Naive thymus-derived CD4-positive, alpha-beta T cell (primary cell): ENCODE measurements around the gene SLF2. TPM values are rescaled to one million over a fixed set of nuclear protein-coding genes. Genes with fewer than 3 reads are reported as not detected.

Experiments used
- ATAC-seq: fragments of 150-1000 bp; cut with Tn5 transposase; 2 replicates; pipeline ENCODE4 v1.10.0; 2021; ENCODE audit warnings: mild to moderate bottlenecking, moderate library complexity
- CTCF ChIA-PET: fragments of 350-600 bp; sonication (Branson Sonifier 250); formaldehyde crosslinking; loops from one replicate; lab custom pipeline; 2021; ENCODE audit warnings: antibody characterized with exemption; lab: Charles Lee
- POLR2A ChIA-PET: fragments of 350-600 bp; sonication (Branson Sonifier 250); formaldehyde crosslinking; loops from one replicate; lab custom pipeline; 2021; ENCODE audit warnings: antibody characterized with exemption, inconsistent platforms; lab: Charles Lee
- DNase-seq, 9 donors: peaks; one replicate each; pipeline versions ENCODE4 v3.0.0 to v3.0.0-alpha.2; 2020 to 2022; ENCODE audit warnings: mixed read lengths in 1 of 9
- H3K27ac ChIP-seq: one replicate; pipeline ENCODE4 v1.7.0; 2013; ENCODE audit warnings: mild to moderate bottlenecking, low read depth, low read length, moderate library complexity
- H3K27me3 ChIP-seq, 2 donors: one replicate each; pipeline ENCODE4 v1.7.0; 2013; ENCODE audit warnings: low read length in 2 of 2, mild to moderate bottlenecking in 2 of 2, moderate library complexity in 2 of 2; ENCODE audit not compliant: control insufficient read depth in 2 of 2, insufficient read depth in 2 of 2
- H3K36me3 ChIP-seq, 3 experiments: 1 replicate in 2 of 3; 2 replicates in 1 of 3; pipeline ENCODE4 v1.7.0; 2013; ENCODE audit warnings: low read length in 3 of 3, mild to moderate bottlenecking in 3 of 3, moderate library complexity in 1 of 3; ENCODE audit not compliant: insufficient read depth in 3 of 3, control insufficient read depth in 2 of 3
- H3K4me1 ChIP-seq, 2 donors: one replicate each; pipeline ENCODE4 v1.7.0; 2013; ENCODE audit warnings: low read length in 2 of 2, mild to moderate bottlenecking in 2 of 2, moderate library complexity in 1 of 2; ENCODE audit not compliant: control insufficient read depth in 2 of 2, insufficient read depth in 2 of 2
- H3K4me3 ChIP-seq: 2 replicates; pipeline ENCODE4 v1.7.0; 2013; ENCODE audit warnings: mild to moderate bottlenecking, low read length
- H3K9me3 ChIP-seq, 3 experiments: 1 replicate in 2 of 3; 2 replicates in 1 of 3; pipeline ENCODE4 v1.7.0; 2013; ENCODE audit warnings: low read length in 3 of 3; ENCODE audit not compliant: control insufficient read depth in 2 of 3
- H3K27ac Mint-ChIP-seq, 9 donors: one replicate each; pipeline ENCODE4 v1.8.0; 2020 to 2022; ENCODE audit warnings: mixed read lengths in 9 of 9, mild to moderate bottlenecking in 8 of 9, moderate library complexity in 5 of 9, inconsistent platforms in 2 of 9
- H3K27me3 Mint-ChIP-seq, 5 donors: one replicate each; pipeline ENCODE4 v1.8.0; 2021 to 2022; ENCODE audit warnings: mixed read lengths in 5 of 5, mild to moderate bottlenecking in 1 of 5
- H3K36me3 Mint-ChIP-seq, 5 donors: one replicate each; pipeline ENCODE4 v1.8.0; 2020 to 2022; ENCODE audit warnings: mixed read lengths in 5 of 5, mild to moderate bottlenecking in 3 of 5, inconsistent platforms in 1 of 5
- H3K4me1 Mint-ChIP-seq, 7 donors: one replicate each; pipeline ENCODE4 v1.8.0; 2020 to 2022; ENCODE audit warnings: mixed read lengths in 7 of 7, mild to moderate bottlenecking in 3 of 7, inconsistent platforms in 1 of 7
- H3K4me3 Mint-ChIP-seq, 10 donors: one replicate each; pipeline ENCODE4 v1.8.0; 2020 to 2022; ENCODE audit warnings: mild to moderate bottlenecking in 10 of 10, mixed read lengths in 10 of 10, moderate library complexity in 6 of 10, inconsistent platforms in 2 of 10
- H3K9me3 Mint-ChIP-seq, 11 donors: one replicate each; pipeline ENCODE4 v1.8.0; 2020 to 2022; ENCODE audit warnings: mixed read lengths in 11 of 11, mild to moderate bottlenecking in 4 of 11, inconsistent platforms in 1 of 11, moderate library complexity in 1 of 11
- intact Hi-C, 2 donors: fragments of 100-400 bp; cut with micrococcal nuclease; formaldehyde crosslinking; loops; one replicate each; pipeline ENCODE4 v1.15.1; 2023
- polyA plus RNA-seq, 2 donors: library from polyadenylated mRNA; unstranded; fragments of 300-500 nt; fragmentation: Illumina TruSeq; gene quantifications; one replicate each; pipeline ENCODE4 v1.2.3, GENCODE V29; 2021
- total RNA-seq, 6 experiments: library from RNA in 5 of 6; stranded (reverse) in 5 of 6; gene quantifications; 1 replicate in 5 of 6; 2 replicates in 1 of 6; pipeline ENCODE4 v1.2.3 and lab custom pipeline; 2021 to 2026

Gene SLF2
- total and polyA plus RNA-seq, 7 experiments from 2014 or later: 10.9 to 43.7 (median 24.0) TPM

DNA sequence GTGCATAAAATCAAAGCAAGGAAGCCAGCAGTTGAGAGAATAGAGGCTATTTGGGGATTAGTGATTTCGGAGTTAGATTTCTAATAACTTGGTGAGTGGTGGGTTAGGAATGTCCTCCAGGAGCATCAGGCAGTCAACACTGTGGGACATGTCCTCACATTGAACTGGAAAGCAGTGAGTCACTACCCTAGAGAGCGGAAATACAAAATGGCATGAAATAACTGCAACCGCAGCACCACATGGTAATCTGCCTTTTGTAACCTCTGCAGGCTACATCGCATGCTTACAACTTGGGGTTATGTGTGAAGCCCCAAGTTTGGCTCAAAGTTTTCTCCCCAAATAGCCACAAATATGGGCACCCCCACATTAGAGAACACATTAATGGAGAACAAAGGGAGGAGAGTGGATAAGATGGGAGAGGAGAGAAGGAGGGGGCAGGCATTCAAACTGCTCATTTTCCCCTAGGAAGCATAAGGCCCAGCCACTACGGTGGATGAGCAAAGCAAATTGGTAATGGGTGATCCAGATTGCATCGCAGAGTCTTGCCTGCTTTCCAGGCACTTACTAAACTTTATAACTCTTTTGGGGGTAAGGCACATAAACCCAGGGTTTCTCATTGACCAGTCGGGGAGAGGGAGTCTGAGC is 22.0 kb upstream of the SLF2 start:
- H3K4me1 Mint-ChIP-seq: peaks cover 0 to 5% (median 0%) of the 10 kb centered on the region in 7 donors
- no peaks in the 10 kb centered on the region for H3K9me3 ChIP-seq
- H3K27me3 ChIP-seq: no peaks in the 10 kb centered on the region
- POLR2A ChIA-PET: no interaction called here
- CTCF ChIA-PET: no interaction called here
- no peaks in the 10 kb centered on the region for H3K4me1 ChIP-seq
- no peaks in the 10 kb centered on the region for H3K36me3 ChIP-seq
- H3K27ac ChIP-seq: no peak overlapping the region
- DNase-seq: no peak
- H3K9me3 Mint-ChIP-seq: peaks cover 0 to 1% (median 0%) of the 10 kb centered on the region in 11 donors
- H3K4me3 ChIP-seq: no peak overlapping the region
- H3K36me3 Mint-ChIP-seq: no peaks in the 10 kb centered on the region
- no peak overlapping the region for H3K27ac Mint-ChIP-seq
- peaks cover 28 to 72% (median 42%) of the 10 kb centered on the region in 5 donors for H3K27me3 Mint-ChIP-seq
- intact Hi-C loops: no loop called here
- no peak overlapping the region for H3K4me3 Mint-ChIP-seq
- no peak for ATAC-seq

- intact Hi-C loops: no loop called here
- Mint-ChIP-seq H3K27ac (no peak overlapping the region), H3K36me3 (no peaks in the 10 kb centered on the region), H3K27me3 (peaks cover 33 to 75% (median 41%) of the 10 kb centered on the region in 5 donors), H3K9me3 (peaks cover 0 to 1% (median 0%) of the 10 kb centered on the region in 11 donors), H3K4me1 (peaks cover 0 to 5% (median 0%) of the 10 kb centered on the region in 7 donors), H3K4me3 (no peak overlapping the region)
- POLR2A ChIA-PET: no interaction called here
- Histone ChIP-seq H3K27ac (no peak overlapping the region), H3K36me3 (no peaks in the 10 kb centered on the region), H3K4me1 (no peaks in the 10 kb centered on the region), H3K9me3 (no peaks in the 10 kb centered on the region), H3K27me3 (no peaks in the 10 kb centered on the region), H3K4me3 (no peak overlapping the region)
- DNase-seq (no peak), ATAC-seq (no peak)
- CTCF ChIA-PET: interaction anchor here (0.6 kb wide), 1 partner anchor 457 kb away, joined by 5 read pairs; no protein-coding TSS in a partner anchor
These were observed 18.7 kb upstream of the SLF2 start for GRCh38 chr10:100894033-100894432.

- Mint-ChIP-seq H3K9me3 (no peaks in the 10 kb centered on the region), H3K4me3 (no peak overlapping the region), H3K4me1 (peaks cover 0 to 5% (median 0%) of the 10 kb centered on the region in 7 donors), H3K27ac (no peak overlapping the region), H3K36me3 (no peaks in the 10 kb centered on the region), H3K27me3 (peaks cover 27 to 72% (median 35%) of the 10 kb centered on the region in 5 donors)
- H3K4me3 ChIP-seq: no peak overlapping the region
- H3K36me3 ChIP-seq: no peaks in the 10 kb centered on the region
- ChIA-PET CTCF (no interaction called here), POLR2A (no interaction called here)
- ATAC-seq (peak; percentile 10), DNase-seq (no peak)
- intact Hi-C loops: no loop called here
- H3K4me1 ChIP-seq: no peaks in the 10 kb centered on the region
- no peak overlapping the region for H3K27ac ChIP-seq
- H3K9me3 ChIP-seq: no peaks in the 10 kb centered on the region
- H3K27me3 ChIP-seq: no peaks in the 10 kb centered on the region
These were observed 18.0 kb upstream of the SLF2 start for GRCh38 chr10:100894589-100895294.

DNA sequence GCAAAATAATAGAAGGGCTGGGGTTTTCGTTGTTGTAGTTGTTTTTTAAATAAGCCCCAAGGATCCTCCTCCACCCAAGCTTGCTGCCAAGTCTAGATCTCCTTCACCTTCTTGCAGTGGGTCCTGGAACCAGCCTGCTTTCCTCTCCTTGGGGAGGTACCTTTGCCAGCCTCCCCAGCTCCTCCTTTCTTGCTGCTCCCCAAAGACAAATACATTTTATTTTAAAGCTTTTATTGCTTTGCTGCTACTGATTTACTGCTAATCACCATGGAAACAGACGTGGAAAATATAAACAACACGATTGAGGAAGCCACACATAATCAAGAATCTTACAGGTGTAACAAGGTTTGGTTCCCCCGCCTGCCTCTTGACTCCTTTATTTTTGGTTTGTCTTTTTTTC is 17.4 kb upstream of the SLF2 start:
- no peak overlapping the region for H3K4me3 ChIP-seq
- no peak overlapping the region for H3K27ac Mint-ChIP-seq
- ChIA-PET CTCF (no interaction called here), POLR2A (no interaction called here)
- no peaks in the 10 kb centered on the region for H3K4me1 ChIP-seq
- H3K27me3 ChIP-seq: no peaks in the 10 kb centered on the region
- H3K36me3 Mint-ChIP-seq: no peaks in the 10 kb centered on the region
- no peaks in the 10 kb centered on the region for H3K9me3 Mint-ChIP-seq
- peaks cover 26 to 69% (median 35%) of the 10 kb centered on the region in 5 donors for H3K27me3 Mint-ChIP-seq
- H3K4me3 Mint-ChIP-seq: no peak overlapping the region
- DNase-seq (no peak), ATAC-seq (no peak)
- H3K36me3 ChIP-seq: no peaks in the 10 kb centered on the region
- H3K27ac ChIP-seq: no peak overlapping the region
- H3K9me3 ChIP-seq: no peaks in the 10 kb centered on the region
- intact Hi-C loops: no loop called here
- H3K4me1 Mint-ChIP-seq: peaks cover 0 to 5% (median 0%) of the 10 kb centered on the region in 7 donors

DNA sequence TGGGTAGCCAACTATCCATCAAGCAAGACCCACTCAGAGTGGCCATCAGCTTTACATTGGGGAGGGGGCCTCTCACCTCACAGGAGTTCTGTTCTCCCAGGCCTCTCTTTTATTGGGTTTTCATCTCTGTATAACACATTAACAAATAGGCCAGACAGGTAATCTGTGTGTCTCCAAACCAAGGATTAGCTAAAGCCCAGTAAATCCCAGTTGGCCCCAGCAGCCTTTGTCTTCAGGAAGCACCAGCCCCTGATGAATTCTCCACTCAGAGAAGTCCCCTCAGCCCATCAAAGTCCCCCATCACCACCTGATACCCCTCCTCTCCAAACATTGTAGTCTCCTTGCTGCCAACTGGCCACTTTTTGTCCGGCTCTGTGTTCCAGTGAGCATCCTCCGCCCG is 16.9 kb upstream of the SLF2 start:
- Mint-ChIP-seq H3K4me1 (peaks cover 0 to 5% (median 0%) of the 10 kb centered on the region in 7 donors), H3K4me3 (no peak overlapping the region), H3K27me3 (peaks cover 20 to 68% (median 30%) of the 10 kb centered on the region in 5 donors), H3K27ac (no peak overlapping the region), H3K36me3 (no peaks in the 10 kb centered on the region), H3K9me3 (no peaks in the 10 kb centered on the region)
- POLR2A ChIA-PET: no interaction called here
- CTCF ChIA-PET: no interaction called here
- intact Hi-C loops: no loop called here
- Histone ChIP-seq H3K36me3 (no peaks in the 10 kb centered on the region), H3K27ac (no peak overlapping the region), H3K9me3 (no peaks in the 10 kb centered on the region), H3K27me3 (no peaks in the 10 kb centered on the region), H3K4me3 (no peak overlapping the region), H3K4me1 (no peaks in the 10 kb centered on the region)
- DNase-seq (no peak), ATAC-seq (no peak)

DNA sequence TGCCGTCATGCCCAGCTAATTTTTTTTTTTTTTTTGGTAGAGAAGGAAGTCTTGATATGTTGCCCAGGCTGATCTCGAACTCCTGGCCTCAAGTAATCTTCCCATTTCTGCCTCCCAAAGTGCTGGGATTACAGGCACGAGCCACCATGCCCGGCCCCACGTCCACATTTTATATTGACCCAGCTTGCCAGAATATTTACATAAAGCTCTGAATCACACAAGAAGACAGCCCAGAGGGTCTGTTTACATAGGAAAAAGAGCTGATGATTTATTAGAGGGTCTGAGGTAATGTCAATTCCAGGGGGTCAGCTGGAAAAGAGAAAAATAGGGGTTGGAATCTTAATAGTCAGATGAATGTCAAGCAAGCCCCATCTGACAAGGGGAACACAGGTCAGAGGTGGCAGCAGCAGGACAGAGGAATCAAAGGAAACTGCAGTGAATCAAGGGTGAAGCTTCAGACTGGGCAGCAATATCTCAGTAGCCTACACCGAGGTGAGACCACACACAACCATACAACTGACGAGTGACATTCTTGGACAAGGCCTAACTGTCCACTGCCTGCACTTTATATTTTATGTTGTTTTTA is 15.8 kb upstream of the SLF2 start:
- POLR2A ChIA-PET: interaction anchor here (0.9 kb wide), 1 partner anchor 10 kb away, joined by 4 read pairs; no protein-coding TSS in a partner anchor
- no peak for ATAC-seq
- Histone ChIP-seq H3K27me3 (no peaks in the 10 kb centered on the region), H3K4me1 (no peaks in the 10 kb centered on the region), H3K9me3 (no peaks in the 10 kb centered on the region), H3K36me3 (no peaks in the 10 kb centered on the region), H3K4me3 (no peak overlapping the region), H3K27ac (no peak overlapping the region)
- intact Hi-C loops: no loop called here
- peaks cover 22 to 72% (median 25%) of the 10 kb centered on the region in 5 donors for H3K27me3 Mint-ChIP-seq
- CTCF ChIA-PET: no interaction called here
- peaks cover 0 to 5% (median 0%) of the 10 kb centered on the region in 7 donors for H3K4me1 Mint-ChIP-seq
- no peak for DNase-seq
- H3K27ac Mint-ChIP-seq: no peak overlapping the region
- no peaks in the 10 kb centered on the region for H3K36me3 Mint-ChIP-seq
- H3K9me3 Mint-ChIP-seq: no peaks in the 10 kb centered on the region
- no peak overlapping the region for H3K4me3 Mint-ChIP-seq
